Measurements from ENCODE around the gene PPFIBP2.

- no peak for TF ChIP-seq YY1 (IDR thresholded peaks at IDR 0.05; ENCODE audit: insufficient read depth, insufficient read length)
- no peak for TF ChIP-seq SUZ12 (IDR thresholded peaks at IDR 0.05; ENCODE audit: extremely low read depth, insufficient read depth, insufficient read length)
Observed at GRCh38 chr11:7632211-7632610, 118.4 kb downstream of the PPFIBP2 start.

Data from NT2/D1 (cell line).